GM21619 (cell line): Measurements from ENCODE around the gene KCNAB3.

Experiments used
- ATAC-seq: cut with Tn5 transposase; IDR thresholded peaks from one replicate; pipeline ENCODE4 v1.9.1; 2021; ENCODE audit not compliant: unreplicated experiment

The KCNAB3 gene

GRCh38 chr17:7881276-7882054 is 48.2 kb downstream of the KCNAB3 start:
- no peak for ATAC-seq

GRCh38 chr17:7880076-7880868 is 49.4 kb downstream of the KCNAB3 start:
- no peak for ATAC-seq

DNA sequence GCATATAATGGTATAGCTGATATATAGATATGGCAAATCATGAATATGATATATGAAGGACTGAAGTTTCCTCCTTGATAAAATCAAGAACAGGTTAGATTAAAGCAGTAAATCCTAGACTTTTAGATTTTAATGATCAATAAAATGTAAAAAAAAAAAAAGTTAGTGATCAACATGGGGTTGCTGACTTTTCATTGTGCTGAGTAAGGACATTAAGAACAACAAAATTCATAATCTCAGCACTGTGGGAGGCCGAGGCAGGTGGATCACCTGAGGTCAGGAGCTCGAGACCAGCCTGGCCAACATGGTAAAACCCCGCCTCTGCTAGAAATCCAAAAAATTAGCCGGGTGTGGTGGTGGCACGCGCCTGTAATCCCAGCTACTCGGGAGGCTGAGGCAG is 51.4 kb downstream of the KCNAB3 start:
- no peak for ATAC-seq

GRCh38 chr17:7875804-7876370 is 53.8 kb downstream of the KCNAB3 start:
- ATAC-seq, result no peak

GRCh38 chr17:7873051-7873450 is 56.6 kb downstream of the KCNAB3 start:
- ATAC-seq, result no peak
